Peyer's patch (tissue), 4 donors: ENCODE data around the gene CCDC6.

Source experiments
- POLR2A ChIP-seq, 2 donors: fragments of 450-650 bp; IDR thresholded peaks; one replicate each; pipeline ENCODE4 v1.5.1; 2017; ENCODE audit warnings: antibody characterized with exemption in 2 of 2, mild to moderate bottlenecking in 2 of 2, moderate library complexity in 2 of 2
- TF ChIP-seq, protein P1 (sequence below), 6 experiments: fragments of 450-650 bp in 4 of 6; fragments of 200-600 bp in 2 of 6; sonication (generic) in 1 of 6; IDR thresholded peaks; one replicate each; pipeline ENCODE4 v1.5.1; 2017 to 2019; ENCODE audit warnings: antibody characterized with exemption in 6 of 6, mild to moderate bottlenecking in 3 of 6, moderate library complexity in 1 of 6

DNA sequence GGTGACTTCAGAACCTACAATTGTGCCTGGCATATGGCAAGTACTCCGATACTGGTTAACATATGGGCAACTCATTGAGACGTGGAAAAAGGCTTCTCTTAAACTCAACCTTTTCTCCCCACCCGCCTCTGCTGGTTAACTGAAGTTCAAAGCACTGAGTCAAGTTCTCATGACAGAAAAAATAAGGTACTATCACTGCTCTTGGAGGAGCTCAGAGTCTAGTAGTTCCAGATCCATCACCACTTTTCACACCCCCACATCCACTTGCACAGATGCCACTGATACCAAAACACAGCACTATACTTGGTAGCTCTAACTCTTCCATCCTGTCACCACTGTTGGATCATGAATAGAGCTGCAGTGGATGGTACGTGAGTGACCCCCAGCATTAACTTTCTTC is 36.2 kb downstream of the CCDC6 start:
- TF ChIP-seq, protein P1, sequence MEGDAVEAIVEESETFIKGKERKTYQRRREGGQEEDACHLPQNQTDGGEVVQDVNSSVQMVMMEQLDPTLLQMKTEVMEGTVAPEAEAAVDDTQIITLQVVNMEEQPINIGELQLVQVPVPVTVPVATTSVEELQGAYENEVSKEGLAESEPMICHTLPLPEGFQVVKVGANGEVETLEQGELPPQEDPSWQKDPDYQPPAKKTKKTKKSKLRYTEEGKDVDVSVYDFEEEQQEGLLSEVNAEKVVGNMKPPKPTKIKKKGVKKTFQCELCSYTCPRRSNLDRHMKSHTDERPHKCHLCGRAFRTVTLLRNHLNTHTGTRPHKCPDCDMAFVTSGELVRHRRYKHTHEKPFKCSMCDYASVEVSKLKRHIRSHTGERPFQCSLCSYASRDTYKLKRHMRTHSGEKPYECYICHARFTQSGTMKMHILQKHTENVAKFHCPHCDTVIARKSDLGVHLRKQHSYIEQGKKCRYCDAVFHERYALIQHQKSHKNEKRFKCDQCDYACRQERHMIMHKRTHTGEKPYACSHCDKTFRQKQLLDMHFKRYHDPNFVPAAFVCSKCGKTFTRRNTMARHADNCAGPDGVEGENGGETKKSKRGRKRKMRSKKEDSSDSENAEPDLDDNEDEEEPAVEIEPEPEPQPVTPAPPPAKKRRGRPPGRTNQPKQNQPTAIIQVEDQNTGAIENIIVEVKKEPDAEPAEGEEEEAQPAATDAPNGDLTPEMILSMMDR (IDR thresholded peaks at IDR 0.05) = no peak
- no peak for TF ChIP-seq POLR2A (IDR thresholded peaks at IDR 0.05)
